AG20443 (cell line): ENCODE data around the gene ASPDH.

Source experiments
- DNase-seq: peaks from one replicate; pipeline ENCODE4 v3.0.0; 2012; ENCODE audit warnings: low spot score, mixed read lengths

Gene ASPDH

DNA sequence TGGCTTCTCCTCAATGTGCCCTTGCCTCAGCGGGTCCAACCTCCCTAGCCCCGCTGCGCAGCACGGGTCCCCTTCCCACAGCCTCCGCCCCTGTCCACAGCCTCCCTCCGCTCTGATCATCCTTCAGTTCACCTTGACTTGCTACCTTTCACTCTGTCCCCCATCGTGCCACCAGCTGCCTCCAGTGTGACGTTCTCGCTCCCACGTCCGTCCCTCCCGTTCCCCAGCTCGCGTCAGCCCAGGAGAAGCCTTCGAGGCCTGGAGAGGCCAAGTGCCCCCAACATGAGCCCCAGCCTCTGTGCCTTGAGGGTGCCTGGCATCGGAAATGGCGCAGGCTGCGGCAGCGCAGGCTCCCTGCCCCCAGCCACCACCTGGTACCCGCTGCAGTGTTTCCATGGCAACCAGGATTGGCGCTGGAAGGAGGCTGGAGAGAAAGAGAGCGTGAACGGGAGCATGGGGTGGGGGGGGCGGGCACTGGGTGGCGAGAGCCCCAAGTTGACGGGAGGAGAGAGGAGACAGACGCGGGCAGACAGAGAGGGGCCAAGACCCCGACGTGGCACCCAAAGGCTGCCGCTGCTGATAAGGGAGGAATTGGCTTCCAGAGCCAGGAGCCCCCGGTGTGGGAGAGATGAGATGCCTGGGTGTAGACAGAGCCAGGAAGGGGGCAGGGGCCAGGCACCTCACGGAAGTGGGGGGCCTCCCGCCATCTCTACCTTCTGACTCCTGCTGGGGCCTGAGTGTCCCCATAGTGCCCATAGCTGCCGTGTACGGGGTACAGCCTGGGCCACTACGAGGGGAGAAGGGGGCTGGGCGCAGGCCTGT, 844 bp upstream of the ASPDH start:
- no peak for DNase-seq

DNA sequence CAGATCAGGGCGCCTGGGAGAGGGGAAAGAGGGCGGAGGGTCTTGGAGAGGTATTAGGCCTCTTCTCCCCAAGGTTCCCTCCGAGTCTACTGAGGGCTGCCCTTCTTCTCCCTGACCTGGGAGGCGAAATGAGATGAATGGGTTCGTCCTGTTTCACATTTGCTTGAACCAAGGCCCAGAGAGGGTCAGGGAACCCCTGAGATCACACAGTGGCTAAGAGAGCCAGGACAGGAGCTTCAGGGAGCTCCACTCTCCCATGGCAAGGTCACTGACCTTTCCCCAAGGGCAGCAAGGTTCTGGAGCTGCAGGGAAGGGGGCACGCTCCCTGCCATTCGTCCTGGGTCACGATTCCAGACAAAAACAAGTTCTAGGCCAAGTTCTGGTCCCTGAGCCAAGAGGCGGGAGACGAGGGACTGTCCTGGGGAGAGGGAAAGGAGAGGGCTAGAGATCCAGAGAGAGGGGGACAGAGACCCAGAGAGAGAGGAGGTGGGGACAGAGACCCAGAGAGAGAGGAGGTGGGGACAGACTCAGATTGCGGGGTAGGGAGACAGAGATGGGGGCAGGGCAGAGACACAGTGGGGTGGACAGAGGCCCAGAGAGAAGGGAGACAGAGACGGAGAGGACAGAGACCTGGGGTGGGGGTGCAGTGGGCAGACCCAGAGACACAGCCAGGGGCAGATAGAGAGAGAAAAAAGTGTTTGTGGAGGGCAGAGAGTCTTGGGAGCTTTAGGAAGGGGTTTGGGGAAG, 541 bp downstream of the ASPDH start:
- DNase-seq = no peak

DNA sequence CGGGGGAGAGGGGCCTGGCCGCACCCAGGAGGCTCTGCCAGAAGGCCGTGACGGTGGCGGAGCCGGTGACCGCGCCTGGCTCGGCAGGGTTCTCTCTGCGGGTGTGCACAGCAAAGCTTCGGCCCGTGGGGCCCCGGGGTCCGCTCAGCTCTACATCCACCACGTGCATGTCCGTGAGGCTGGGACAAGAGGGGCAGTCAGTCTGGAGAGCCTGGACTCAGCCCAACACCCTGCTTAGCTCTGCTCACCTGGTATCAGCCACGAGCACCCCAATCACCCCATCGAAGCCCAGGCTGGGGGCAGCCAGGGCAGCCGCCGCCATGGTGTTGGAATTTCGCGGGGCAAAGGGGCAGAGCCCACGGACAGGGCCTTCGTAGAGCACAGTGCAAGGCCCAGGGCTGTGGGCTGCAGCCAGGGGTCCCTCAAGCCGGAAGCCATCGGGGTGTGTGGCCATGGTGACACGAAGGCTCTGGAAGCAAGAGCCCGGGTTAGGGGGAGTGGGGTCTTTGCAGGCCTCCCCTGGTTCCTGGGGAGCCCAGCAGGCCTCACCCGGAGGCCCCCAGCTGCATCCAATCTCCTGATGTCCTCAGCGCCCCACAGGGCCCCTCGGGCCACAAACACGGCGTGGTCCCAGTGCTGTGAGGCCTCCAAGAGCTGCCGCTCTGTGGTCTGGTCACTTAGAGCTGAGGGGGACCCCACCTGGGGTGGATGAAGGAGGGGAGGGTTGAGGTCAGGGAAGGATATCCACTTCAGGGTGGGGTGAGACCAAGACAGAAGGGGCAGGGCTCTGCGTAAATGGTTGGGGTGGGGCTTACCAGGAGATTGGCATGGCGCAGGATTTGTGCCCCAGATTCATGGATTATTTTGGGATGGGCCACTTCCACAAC, 1.4 kb downstream of the ASPDH start:
- no peak for DNase-seq

DNA sequence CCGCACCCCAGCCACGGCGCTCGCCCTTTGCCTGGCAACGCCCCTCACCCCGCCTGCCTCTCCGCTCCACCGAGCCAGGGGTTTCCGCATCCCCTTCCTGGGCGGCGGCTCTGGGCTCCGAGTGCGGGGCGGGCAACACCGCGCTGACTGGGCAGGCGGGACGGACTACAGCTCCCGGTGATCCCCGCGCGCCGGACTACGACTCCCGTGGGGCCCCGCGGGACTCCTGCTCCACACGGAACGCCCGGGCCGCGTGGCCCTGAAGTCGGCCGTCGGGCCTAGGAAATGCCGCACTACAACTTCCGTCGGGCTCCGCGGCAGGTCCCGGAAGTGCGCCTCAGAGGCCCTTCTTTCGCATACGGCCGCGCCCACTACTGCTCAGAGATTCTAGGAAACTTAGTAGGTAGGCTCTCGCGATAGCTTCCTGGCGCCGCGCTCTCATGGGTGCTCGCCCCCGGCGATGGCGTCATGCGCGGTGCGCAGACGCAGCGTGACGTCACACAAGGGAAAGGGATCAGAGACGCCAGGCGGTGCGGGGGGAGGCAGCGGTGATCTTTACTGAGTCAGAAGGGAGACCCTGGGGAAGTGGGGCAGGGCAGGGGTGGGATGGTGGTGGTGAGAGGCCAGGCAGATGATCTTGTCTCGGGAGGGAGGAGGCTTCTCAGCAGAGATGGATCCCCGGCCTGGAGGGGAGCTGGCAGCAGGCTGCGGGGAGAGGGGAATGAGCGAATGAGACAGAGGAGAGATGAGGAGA, 2.5 kb downstream of the ASPDH start, which contains the start of gene JOSD2:
TSS of gene JOSD2 (minus strand) at position 123 of the 754 bp plus-strand sequence. CDS start 760 bp downstream, outside the sequence.
- peak; percentile 98 for DNase-seq

DNA sequence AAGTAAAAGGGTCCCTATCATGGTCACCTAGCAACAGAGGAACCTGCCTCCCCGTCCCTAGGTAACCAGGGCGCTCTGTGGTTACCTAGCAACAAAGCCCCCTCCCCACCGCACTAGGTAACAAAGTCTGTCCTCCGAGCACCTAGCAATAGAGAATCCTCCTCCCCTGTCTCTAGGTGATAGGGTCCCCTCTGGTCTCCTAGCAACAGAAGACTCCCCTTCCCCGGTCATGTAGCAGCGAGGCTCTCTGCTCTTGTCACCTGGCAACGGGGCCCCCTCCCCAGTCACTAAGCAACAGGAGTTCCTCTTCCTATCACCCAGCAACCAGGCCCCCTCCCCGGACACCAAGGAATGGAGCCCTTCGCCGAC, 3.0 kb downstream of the ASPDH start:
- DNase-seq = no peak

DNA sequence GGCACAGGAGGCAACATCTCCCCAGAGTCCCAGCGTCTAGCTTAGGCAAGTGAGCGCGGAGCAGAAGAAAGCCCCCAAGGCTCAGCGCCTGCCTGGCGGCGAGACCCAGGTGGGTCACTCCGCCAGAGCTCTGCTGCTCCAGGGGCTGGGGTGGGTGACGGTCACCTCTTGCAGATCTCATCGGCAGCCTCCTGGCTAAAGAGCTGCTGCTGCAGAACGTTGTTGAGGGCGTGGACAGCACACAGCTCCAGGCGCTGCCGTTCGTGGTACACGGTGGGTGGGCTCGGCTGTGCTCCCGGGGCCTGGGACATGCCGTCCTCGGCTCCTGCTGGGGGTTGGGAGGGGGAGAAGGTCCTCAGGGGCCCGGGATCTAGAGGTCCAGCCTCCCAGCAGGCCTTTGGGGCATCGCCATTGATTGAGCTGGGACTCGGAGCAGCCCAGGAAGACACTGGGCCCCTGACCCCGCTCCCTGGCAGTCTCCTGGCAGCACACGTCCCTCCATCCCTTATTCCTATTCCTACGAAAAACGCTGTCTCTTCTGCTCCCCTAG, 3.5 kb downstream of the ASPDH start:
- no peak for DNase-seq

DNA sequence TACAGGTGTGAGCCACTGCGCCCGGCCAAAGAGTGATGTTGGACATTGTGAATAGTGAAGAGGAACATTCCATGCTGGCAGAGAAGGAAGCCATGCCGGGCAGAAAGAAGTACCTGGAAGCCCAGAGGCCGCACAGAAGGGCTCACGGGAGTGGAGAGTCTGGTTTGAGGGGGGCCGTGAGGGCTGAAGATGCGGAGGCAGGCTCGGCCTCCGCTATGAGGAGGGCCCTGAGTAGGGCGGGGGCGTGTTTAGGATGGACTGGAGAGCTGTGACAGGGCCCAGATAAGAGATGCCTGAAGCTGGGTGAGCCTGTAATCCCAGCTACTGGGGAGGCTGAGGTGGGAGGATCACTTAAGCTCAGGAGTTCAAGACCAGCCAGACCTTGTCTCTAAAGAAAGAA, 4.3 kb downstream of the ASPDH start:
- DNase-seq = no peak

DNA sequence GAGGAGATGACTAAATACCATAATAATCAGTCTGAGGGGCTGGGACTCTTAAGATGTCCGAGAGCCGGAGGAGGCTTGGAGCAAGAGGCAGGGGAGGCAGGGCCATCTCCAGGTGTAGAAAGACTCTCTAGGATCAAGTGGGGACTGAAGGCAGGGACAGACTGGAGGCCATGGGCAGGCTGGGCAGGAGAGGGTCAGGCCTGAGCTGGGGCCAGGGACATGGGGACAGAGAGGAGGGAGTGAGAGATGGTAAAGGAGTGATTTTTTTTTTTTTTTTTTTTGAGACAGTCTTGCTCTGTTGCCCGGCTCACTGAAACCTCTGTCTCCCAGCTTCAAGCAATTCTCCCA, 4.9 kb downstream of the ASPDH start:
- no peak for DNase-seq

DNA sequence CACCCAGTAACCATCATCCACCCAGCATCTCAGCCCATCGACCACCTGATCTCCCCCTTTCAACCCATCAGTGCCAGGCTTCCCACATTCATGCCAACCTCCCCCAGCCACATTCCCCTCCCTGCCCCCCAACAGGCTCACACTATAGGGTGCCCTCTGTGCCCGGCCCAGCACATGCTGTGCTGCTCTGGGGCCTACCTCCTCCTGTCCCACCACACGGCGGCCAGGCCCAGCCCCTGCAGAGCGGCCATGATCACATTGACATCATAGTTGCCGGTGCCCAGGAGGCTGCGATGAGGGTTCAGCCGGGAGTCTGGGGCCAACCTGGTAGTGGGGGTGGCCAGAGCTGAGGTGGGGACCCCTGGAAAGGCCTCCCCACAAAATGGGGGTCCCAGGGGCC, 6.3 kb downstream of the ASPDH start:
- no peak for DNase-seq

DNA sequence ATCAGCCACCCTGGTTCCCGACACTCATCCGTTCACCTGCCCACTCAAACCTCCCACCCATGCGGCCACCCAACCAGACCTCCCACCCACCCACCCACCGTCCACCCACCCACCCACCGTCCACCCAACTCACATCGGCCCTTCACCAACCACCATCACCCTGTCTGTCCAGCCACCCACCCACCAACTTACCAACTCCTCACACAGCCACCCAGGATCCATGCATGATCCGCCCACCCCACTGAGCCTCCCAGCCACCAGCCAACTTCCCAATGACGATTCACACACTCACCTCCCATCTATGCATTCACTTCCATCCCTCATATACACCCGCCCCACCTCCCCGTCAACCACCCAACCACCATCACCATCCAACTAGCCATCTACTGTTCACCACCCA, 7.0 kb downstream of the ASPDH start:
- no peak for DNase-seq

DNA sequence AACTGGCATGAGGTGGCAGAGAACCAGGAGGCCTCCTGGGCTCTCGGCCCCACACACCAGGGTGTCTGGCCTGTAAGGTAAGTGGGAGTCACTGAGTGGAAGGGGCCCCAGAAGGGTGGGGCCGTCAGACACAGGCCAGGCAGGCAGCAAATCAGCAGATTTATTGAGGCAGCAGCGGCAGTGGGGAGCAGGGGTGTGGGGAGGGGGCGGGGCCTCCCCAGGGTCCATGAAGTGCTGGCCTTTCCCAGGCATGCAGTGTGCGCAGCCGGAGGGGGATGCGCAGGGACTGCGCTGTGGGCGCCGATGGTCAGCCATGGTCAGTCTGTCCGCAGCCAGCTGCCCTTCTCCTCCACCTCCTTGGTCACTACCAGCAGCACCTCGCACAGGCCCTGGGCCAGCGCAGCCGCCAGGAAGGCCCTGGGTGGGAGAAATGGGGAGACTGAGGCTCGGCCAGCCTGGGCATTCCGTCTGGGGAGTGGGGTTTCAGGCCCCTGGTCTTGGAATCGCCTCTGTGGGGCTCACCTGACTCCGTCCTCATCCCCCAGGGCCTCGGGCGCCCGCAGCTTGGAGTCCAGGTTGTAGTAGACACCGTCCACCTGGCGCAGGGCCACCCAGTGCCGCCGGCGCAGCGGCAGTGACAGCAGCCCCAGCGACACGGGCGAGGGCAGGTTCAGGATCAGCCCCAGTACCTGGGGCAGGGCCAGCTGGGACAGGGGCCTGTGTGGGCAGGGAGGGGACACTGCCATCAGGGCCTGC, 7.7 kb downstream of the ASPDH start:
- no peak for DNase-seq

DNA sequence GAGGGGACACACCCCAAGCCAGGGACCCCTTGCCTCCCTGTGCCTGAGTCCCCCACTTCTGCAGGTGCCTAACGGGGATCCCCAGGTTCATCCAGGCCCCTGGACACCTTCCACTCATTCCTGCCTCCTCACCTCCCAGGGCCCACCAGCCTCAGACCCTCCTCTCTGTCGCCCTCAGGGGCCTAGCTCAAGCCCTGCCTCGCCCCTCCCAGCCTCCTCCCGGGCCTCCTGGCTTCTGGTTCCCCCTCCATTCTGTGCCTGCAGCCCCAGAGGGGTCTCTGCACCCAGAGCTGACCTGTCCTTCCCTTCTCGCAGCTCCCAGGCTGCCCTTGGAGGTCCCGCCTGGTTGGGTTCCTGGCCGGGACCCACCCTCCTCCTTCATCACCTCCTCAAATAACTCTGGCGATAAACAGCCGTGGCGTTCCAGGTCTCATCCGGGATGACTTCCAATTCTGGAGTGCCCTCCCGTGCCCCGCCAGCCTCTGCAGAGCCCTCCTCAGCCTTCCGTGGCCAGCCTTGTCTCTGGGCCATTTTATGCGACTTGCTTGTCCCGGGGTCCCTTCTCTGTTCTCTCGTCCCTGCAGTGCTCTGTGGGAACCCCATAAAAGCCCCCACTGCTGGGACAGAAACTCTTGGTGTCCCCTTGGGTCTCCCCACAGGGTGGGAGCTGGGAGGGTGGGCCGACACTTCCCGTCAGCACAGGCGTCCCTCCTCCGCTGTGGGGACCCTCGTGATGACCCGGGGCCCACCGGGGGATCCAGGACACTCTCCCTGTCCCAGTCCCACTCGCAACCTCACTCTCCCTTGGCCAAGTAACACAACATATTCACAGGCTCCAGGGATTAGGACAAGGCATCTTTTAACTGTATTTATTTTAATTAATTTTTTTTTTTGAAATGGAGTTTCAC, 11.9 kb downstream of the ASPDH start:
- no peak for DNase-seq

DNA sequence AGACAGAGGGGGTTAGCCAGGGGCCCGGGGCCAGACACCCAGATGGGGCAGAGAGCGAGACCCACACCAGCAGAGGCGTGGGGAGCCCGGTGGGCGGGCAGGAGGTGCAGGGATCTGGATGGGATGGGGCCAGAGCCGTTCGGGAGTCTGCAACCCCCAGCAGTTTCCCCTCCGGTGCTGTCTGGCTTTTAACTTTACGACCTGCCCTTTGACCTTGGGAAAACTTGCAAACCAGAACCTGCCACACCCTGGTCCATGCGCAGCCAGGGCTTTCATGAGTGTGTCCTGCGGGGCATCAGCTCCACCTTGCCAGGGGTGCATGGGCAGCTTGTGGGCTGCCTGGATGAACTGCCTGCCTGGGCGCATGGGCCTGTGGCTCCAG, 12.5 kb downstream of the ASPDH start:
- DNase-seq = no peak

DNA sequence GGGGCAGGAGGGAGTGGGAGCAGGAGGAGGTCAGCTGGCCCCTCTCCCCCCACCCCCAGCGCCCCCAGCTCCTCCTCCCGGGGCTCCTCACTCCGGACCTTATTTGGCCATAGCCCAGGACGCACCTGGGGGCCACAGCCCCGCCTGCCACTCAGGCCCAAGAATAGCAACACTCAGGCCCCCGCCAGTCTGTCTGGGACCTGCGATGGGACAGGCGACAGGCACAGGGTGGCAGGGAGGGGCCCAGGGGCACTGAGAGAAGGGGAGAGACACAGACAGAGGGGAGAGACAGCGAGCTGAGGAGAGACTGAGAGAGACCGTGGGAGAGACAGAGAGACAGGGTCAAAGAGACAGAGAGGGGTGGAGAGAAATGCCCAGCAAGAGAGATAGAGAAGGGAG, 13.0 kb downstream of the ASPDH start:
- DNase-seq = no peak

DNA sequence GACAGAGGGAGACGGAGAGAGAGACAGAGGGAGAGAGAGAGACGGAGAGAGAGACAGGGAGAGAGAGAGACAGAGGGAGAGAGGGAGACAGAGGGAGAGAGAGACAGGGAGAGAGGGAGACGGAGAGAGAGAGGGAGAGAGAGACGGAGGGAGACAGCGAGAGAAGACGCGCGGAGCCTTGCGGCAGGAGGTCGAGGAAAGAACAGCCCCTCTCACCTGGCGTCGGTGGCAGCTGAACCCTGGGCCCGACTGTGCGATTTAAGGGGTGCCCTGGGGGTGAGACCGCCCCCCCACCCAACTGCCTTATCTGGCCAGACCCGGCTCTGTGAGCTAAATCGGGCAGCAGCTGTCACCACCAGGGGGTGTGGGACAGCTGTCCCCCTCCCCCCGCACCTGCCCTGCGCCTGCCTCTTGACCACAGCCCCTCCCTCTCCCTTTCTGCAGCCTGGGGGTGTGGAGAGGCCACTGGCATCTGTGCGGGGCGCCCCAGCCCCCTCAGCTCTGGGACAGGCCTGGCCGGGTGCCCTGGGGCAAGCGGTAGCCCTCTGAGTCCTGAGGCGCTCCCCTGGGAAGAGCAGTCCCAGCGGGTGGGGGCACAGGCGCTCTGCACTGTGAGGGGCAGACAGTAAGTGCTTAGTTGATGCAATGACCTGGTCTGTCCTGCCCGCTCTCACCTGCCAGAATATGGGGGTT, 13.5 kb downstream of the ASPDH start:
- DNase-seq = no peak

DNA sequence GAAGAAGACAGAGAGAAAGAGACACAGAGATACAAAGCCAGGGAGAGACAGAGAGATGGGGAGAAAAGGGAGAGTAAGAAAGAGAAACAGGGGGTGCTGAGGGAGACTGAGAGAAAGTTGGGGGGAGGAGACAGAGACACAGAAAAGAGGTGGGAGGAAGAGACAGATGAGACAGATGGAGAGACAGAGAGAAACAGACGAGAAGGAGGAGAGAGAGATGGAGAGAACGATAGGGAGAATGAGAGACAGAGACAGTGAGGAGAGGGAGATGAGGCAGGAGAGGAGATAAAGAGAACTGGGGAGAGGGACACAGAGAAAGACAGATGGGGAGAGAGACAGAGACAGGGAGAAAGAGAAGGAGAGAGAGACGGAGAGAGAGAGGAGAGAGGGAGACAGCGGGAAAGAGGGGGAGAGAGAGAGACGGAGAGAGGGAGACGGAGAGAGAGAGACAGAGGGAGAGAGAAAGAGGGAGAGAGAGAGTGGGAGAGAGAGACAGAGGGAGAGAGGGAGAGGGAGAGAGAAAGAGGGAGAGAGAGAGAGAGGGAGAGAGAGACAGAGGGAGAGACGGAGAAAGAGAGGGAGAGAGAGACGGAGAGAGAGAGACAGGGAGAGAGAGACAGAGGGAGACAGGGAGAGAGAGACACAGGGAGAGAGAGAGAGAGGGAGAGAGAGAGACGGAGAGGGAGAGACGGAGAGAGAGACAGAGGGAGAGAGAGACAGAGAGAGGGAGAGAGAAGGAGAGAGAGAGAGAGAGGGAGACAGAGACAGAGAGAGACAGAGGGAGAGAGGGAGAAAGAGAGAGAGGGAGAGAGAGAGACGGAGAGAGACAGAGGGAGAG, 15.3 kb downstream of the ASPDH start:
- no peak for DNase-seq

DNA sequence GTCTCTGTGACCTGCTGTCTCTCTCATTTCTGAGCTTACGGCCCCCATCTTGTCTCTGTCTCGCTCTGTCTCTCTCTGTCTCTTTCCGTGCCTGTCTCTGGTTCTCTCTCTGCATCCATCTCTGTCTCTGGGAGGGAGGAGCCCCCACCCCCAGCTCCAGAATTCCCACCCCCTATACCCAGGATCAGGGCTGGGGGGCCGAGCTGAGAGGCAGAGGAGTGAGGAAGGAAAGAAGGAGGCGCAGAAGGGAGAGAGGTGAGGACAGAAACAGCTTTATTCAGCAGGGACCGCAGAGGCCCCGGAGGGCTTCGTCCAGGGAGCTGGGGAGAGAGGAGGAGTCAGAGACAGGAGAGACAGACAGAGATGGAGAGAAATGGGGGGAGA, 16.7 kb downstream of the ASPDH start:
- no peak for DNase-seq
